ENCODE results near the gene FNDC3B. TPM values are rescaled to one million over a fixed set of nuclear protein-coding genes. Genes with fewer than 3 reads are reported as not detected.
A peak's percentile ranks its signal among the peaks of the same experiment; 100 is the strongest.

The FNDC3B gene
- total RNA-seq, 1 donor from 2014 or later, result 54.9 TPM

GRCh38 chr3:172094621-172095557 is 55.5 kb downstream of the FNDC3B start:
- Histone ChIP-seq H3K9me3 (no peaks in the 10 kb centered on the region), H3K4me1 (peaks cover 9 to 34% of the 10 kb centered on the region in 2 donors), H3K27me3 (no peaks in the 10 kb centered on the region), H3K4me3 (no peak overlapping the region), H3K36me3 (no peaks in the 10 kb centered on the region), H3K27ac (peak overlapping the region; percentile 44 to 58)
- intact Hi-C loops (cut with DNase I), result loop anchor here (5.0 kb wide), 1 partner anchor 38 kb away; no protein-coding TSS in a partner anchor
- no peak for TF ChIP-seq CTCF (IDR thresholded peaks at IDR 0.05)
- DNase-seq (ENCODE audit: low spot score in 2 of 2), result no peak

GRCh38 chr3:172096881-172097420 is 57.6 kb downstream of the FNDC3B start:
- intact Hi-C loops (cut with DNase I), result loop anchor here (5.0 kb wide), 1 partner anchor 40 kb away; no protein-coding TSS in a partner anchor
- no peaks in the 10 kb centered on the region for H3K27me3 ChIP-seq
- H3K9me3 ChIP-seq, result no peaks in the 10 kb centered on the region
- H3K4me3 ChIP-seq, result no peak overlapping the region
- peaks cover 9 to 38% of the 10 kb centered on the region in 2 donors for H3K4me1 ChIP-seq
- H3K36me3 ChIP-seq, result no peaks in the 10 kb centered on the region
- no peak for TF ChIP-seq CTCF (IDR thresholded peaks at IDR 0.05)
- no peak for DNase-seq (ENCODE audit: low spot score in 2 of 2)
- peak overlapping the region; percentile 53 to 67 for H3K27ac ChIP-seq

GRCh38 chr3:172097585-172097984 is 58.2 kb downstream of the FNDC3B start:
- no peak for TF ChIP-seq CTCF (IDR thresholded peaks at IDR 0.05)
- intact Hi-C loops (cut with DNase I), result loop anchor here (5.0 kb wide), 1 partner anchor 40 kb away; no protein-coding TSS in a partner anchor
- peaks cover 16 to 44% of the 10 kb centered on the region in 2 donors for H3K4me1 ChIP-seq
- H3K4me3 ChIP-seq, result no peak overlapping the region
- H3K9me3 ChIP-seq, result no peaks in the 10 kb centered on the region
- H3K27me3 ChIP-seq, result no peaks in the 10 kb centered on the region
- H3K36me3 ChIP-seq, result no peaks in the 10 kb centered on the region
- no peak for DNase-seq (ENCODE audit: low spot score in 2 of 2)
- H3K27ac ChIP-seq, result peak overlapping the region; percentile 14 to 67

GRCh38 chr3:172098698-172099494 is 59.5 kb downstream of the FNDC3B start:
- peak overlapping the region in 1 of 2 donors; percentile 19 for H3K4me3 ChIP-seq
- no peak for DNase-seq (ENCODE audit: low spot score in 2 of 2)
- TF ChIP-seq CTCF (IDR thresholded peaks at IDR 0.05), result no peak
- no peaks in the 10 kb centered on the region for H3K9me3 ChIP-seq
- no peaks in the 10 kb centered on the region for H3K27me3 ChIP-seq
- intact Hi-C loops (cut with DNase I), result loop anchor here (5.0 kb wide), 1 partner anchor 42 kb away; no protein-coding TSS in a partner anchor
- peak overlapping the region; percentile 39 to 51 for H3K27ac ChIP-seq
- peaks cover 19 to 47% of the 10 kb centered on the region in 2 donors for H3K4me1 ChIP-seq
- no peaks in the 10 kb centered on the region for H3K36me3 ChIP-seq

- Histone ChIP-seq H3K9me3 (no peaks in the 10 kb centered on the region), H3K27me3 (no peaks in the 10 kb centered on the region), H3K36me3 (no peaks in the 10 kb centered on the region), H3K27ac (peak overlapping the region; percentile 39 to 51), H3K4me1 (peaks cover 19 to 47% of the 10 kb centered on the region in 2 donors), H3K4me3 (no peak overlapping the region)
- no peak for DNase-seq (ENCODE audit: low spot score in 2 of 2)
- intact Hi-C loops (cut with DNase I), result loop anchor here (5.0 kb wide), 1 partner anchor 42 kb away; no protein-coding TSS in a partner anchor
- TF ChIP-seq CTCF (IDR thresholded peaks at IDR 0.05), result no peak
Observed at GRCh38 chr3:172099495-172099808, 60.1 kb downstream of the FNDC3B start.

Data from ascending aorta (tissue), 2 donors.